HG03159 (cell line): ENCODE data around the gene MYOM3.
"Not testable (repeated sequence)": the region's sequence is repeated elsewhere in the genome, so short reads cannot be mapped to it uniquely, and the experiment has no call there.

ENCODE experiments used
- ATAC-seq: cut with Tn5 transposase; IDR thresholded peaks from one replicate; pipeline ENCODE4 v1.9.1; 2021; ENCODE audit warnings: mild to moderate bottlenecking, moderate library complexity; ENCODE audit not compliant: unreplicated experiment

MYOM3 gene

DNA sequence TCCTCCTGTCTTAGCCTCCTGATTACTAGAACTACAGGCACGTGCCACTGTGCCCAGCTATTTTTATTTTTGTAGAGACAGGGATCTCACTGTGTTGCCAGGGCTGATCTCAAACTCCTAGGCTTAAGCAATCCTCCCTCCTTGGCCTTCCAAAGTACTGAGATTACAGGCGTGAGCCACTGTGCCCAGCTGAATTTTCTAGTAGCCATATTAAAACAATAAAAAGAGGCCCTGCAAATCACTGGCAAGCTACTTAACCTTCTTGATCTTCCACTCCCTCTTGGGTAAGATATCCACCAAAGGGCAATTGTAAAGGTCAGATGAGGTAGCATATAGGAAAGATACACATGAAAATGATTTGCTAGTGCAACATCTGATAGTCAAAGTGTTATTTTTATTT, 66.2 kb downstream of the MYOM3 start:
- ATAC-seq, result no peak

DNA sequence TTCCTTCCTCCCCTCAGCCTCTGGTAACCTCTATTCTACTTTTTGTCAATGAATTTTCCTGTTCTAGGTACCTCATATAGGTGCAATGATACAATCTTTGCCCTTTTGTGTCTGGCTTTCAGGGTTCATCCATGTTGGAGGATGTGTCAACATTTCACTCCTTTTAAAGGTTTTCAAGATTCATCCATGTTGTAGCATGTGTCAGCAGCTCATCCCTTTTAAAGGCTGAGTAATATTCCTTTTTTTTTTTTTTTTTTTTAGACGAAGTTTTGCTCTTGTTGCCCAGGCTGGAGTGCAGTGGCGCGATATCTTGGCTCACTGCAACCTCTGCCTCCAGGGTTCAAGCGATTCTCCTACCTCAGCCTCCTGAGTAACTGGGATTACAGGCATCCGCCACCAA, 67.3 kb downstream of the MYOM3 start:
- ATAC-seq, result not testable (repeated sequence)

DNA sequence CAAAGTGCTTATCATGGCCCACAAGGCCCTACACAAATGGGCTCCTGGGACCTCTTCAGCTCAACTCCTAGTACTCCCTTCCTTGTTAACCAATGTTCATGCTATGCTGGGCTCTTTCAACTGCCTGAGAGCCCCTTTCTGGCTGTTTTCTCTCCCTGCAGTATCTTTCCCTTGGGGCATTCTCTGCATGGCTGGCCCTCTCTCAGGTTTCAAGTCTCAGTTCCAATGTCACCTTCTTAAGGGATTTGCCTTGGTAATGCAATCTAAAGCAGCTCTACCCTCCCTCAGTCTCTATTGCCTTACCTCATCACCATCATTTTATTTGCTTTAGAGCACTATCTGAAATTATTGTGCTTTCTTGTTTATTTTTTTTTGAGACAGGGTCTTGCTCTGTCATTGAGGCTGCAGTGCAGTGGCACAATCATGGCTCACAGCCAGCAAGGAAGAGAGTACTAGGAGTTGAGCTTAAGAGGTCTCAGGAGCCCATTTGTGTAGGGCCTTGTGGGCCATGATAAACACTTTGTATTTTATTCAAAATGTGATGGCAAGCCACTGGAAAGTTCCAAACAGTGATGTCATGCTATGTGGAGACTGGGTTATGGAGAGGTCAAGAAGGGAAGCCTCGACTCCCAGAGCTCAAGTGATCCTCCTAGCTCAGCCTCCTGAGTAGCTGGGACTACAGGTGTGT, 68.4 kb downstream of the MYOM3 start:
- no peak for ATAC-seq

DNA sequence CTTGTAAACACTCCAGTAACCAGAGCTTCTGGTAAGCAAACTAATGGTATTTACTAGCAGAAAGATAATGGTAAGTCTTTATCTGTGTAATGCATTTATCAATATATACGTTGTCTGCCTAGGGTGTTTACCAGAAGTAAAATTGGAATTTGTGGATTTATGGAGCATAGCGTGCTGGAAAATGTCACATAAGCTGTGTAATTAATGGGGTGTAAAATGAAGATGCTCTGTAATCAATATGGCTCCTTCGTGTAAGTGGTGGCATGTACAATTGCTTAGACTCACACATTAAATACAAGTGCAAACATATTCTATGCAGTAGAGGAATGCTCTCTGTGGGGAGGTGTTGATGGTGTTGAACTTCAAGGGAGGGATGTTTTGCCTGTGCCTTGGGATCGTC, 69.6 kb downstream of the MYOM3 start:
- no peak for ATAC-seq

DNA sequence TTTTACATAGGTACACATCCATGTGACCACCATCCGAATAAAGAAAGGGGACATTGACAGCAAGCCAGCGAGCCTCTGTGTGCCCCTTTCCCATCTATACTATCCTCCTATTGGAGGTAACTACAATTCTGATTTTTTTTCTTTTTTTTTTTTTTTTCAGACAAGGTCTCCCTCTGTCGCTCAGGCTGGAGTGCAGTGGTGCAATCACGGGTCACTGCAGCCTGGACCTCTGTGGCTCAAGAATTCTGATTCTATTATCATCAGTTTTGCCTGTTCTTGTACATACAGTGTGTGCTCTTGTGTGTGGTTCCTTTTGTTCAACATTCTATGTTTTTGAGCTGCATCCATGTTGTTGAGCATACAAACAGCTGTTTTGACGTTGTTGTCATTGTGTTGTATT, 75.8 kb downstream of the MYOM3 start:
- no peak for ATAC-seq

DNA sequence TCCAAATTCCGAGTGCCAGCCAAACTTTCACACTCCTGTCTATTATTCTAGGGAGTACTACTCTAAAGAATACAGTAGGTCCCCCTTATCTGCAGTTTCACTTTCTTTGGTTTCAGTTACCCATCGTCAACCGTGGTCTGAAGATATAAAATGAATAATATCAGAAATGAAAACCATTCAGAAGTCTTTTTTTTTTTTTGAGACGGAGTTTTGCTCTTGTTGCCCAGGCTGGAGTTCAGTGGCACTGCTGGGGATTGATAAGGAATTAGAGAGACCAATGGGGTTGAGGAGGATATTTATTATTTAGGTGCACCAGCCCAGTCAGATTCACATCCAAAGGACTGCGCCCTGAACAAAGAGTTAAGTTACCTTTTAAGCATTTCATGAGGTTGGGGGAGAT, 79.0 kb downstream of the MYOM3 start:
- no peak for ATAC-seq

DNA sequence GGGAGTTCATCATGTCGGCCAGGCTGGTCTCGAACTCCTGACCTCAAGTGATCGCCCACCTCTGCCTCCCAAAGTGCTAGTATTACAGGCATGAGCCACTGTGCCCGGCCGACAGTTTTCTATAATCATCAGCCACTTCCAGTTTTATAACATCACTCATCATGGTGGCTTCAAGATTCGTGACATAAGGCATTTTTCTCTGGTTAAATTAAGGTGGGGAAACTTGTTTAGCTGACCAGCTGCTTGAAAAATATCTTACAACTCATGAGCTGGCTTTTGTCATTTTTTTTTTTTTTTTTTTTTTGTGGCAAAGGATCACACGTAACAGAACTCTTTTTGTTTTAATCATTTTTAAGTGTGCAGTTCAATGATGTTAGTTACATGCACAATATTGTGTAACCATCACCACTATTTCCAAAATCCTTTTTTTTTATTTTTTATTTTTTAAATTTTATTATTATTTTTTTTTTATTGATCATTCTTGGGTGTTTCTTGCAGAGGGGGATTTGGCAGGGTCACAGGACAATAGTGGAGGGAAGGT, 80.9 kb downstream of the MYOM3 start:
- ATAC-seq, result not testable (repeated sequence)

DNA sequence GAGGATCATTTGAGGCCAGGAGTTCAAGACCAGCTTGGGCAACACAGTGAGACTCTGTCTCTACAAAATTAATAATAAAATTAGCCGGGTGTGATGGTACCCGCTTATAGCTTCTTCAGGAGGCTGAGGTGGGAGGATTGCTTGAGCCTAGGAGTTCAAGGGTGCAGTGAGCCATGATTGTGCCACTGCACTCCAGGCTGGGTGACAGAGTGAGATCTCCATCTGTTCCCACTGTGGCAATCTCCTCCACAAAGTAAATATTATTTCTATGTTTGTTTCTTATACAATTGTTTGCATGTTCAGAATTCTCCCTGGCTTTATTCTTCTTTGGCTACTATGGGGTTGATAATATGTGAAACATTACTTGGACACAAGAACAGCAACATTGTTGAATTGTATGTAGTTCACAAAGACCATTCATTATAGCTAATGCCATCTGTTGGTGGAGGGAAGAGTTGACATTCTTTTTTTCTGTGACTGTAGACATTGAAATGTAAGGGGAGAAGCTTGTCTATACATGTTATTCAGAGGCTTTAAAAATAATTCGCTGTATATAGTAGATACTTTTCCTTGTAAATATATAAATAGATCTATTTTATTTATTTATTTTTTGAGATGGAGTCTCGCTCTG, 84.0 kb downstream of the MYOM3 start:
- no peak for ATAC-seq

DNA sequence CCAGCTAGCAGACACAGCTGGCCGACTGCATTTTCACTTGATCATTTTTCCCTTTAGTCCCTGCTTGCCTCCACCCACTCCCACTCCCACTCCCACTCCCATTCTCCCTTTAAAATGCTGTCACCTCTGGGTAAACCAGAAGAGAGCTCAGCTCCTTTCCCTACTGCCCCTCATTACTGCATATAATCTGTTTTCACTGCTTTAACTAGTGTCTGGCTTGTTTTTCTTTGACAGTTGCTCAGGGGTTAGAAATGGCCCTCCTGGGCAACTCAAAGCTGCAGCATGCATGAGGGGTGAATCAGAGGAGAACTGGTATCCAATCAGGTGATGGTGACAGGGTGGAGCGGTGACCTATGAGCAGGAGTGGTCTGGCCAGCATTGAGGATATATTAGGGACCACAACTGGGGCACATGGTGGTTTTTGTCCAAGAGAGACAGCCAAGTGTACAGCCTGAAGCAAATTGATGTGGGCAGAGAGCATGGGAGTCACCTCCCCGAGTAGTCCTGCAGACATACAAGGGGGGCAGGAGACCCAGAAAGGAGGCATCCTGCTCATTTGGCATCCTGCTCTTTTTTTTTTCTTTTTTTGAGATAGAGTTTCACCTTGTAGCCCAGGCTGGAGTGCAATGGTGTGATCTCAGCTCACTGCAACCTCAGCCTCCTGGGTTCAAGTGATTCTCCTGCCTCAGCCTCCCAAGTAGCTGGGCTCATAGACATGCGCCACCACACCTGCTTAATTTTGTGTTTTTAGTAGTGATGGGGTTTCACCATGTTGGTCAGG, 89.2 kb downstream of the MYOM3 start:
- no peak for ATAC-seq

DNA sequence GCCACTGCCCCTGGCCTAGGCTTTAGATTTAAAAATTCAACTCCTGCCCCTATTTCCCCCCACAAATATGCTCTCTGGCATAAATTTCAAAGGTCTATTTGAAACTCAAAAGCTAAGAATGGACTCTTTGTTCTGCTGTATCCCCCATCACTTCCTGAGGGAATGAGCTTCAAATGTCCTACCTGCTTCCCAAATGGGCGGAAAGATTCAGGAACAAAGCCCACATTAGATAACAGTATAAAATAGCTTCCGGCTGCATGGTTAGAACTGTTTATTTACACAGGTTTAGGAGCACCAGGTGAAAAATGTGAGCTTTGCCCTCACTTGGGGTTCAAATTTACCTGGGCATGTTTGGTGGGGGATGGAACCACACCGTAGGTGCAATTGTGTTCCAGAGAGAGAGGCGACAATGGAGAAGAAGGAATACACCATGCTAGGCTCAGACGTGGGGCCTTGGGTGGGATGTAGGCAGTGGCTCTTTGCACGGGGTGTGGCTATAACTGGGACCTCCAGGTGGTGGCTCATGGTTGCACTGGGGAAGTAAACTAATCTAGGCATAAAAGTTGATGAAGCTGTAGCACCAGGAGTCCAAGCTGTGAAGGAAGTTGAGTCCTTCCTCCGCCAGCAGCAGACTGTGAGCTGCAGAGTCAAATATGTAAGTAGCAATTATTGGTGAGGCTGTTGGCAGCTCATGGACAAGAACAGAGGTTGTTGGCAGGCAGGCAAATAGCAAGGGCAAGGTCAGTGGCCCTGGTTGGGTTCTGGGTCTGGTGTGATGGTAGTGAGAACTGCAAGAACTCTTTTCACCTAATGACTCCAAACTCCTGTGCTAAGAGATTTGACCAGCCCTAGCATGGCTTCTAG, 90.3 kb downstream of the MYOM3 start:
- ATAC-seq, result no peak

DNA sequence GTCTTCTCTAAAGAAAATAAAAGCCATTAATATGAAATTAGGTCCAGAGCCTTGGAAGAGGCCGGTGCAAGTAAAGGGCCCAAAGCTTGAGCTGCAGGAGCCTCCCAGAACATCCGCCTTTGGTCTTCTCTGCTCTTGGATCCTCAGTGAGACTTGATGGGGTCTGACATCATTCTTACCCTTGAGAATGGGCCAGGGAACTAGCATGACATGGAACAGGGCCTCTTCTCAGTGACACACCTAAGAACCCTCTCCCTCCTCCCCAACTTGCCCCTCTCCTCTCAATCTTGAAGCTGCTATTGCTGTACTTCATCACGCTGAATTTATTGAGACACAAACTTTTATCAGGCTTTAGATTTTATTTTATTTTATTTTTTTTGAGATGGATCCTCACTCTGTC, 91.5 kb downstream of the MYOM3 start:
- ATAC-seq, result no peak

DNA sequence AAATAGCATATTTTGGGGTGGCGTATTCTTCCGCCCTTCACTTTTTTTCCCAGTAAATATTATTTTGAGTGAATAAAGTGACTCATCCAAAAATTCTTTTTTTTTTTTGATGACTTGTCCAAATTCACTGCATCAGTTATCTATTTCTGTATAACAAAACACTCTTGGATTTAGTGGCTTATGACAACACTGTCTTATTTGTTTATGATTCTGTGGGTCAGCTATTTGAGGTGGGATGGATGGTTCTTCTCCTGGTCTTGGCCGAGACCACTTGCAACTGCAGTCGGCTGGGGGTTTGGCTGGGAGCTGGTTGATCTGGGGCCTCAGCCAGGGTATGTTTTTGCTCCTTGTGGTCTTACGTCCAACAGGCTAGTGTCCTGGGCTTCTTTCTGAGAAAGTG, 91.9 kb downstream of the MYOM3 start:
- ATAC-seq, result no peak

DNA sequence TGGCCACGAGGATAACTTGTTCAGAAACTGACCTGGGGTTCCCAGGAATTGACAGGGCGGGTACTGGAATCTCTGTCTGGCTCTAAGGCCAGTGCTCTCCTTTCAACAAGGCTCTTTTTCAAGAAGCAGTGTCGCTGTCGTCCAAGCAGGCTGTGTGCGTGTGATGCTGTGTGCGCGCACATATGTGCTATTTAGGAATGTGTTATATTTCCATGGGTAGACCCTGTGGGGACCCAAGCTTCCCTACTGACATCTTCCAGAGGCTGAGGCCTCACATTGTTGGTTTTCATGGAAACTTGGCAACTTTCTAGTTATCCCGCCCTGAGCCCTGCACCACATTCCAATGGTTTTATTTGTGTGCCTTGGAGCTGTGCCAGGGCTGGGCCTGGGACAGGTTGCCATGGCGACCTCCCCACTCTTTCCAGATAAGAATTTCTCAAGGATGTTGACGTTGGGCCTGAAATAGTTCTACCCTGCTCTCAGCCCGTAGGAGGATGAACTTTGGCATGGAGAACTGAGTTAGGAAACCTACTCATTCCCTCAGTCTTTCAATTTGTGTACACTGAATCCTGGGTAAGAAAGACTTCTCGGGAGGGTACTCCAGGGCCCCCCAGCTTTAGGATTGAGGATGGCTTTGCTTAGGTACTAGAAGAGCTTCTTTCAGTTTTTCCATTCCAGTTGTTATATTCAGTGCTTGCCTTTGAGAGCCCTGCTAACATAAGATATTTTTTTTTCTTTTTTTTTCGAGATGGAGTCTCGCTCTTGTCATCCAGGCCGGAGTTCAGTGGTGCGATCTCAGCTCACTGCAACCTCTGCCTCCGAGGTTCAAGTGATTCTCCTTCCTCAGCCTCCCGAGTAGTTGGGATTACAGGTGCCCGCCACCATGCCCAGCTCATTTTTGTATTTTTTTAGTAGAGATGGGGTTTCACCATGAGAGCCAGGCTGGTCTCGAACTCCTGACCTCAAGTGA, 93.0 kb downstream of the MYOM3 start:
- ATAC-seq, result no peak

DNA sequence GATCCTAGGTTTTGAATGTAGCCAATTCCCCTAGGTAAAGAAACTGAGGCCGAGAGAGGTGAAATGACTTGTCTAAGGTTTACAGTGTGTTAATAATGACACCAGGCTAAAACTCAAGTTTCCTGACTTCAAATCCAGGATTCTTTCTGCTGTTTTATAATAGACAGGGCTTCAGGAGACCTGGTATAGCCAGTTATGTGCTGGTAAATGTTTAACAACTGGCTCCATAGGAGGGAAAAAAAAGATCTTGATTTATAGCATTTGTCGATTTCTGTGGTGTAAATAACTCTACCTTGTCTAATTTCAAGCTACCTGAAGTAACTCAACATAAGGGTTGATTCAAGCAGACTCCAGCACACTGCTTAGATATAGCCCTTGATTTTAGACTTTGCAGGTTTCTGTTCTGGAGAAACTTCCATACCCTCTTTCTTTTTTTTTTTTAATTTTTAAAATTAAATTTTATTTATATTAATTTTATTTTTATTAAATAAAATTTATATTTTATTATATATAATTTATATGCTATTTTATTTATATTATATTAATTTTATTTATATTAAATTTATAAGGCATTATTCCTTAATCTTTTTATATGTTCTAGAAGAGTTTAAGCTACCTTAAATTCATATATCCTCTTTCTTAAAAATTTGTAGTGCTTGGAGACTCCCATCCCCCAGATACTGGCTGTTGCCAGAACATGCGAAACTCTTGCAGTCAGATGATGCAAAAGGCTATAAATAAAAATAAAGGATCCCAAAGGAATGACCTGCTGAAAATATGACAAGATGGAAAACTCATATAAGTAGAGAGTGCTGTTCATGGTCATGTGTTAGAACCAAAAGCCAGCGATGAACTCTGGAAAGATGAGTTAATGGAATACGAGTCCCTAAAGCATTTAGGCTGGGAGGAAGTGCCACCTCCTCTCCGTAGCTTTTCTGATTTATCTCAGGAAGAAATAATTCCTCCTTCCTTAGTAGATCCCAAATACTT, 96.4 kb downstream of the MYOM3 start:
- no peak for ATAC-seq

DNA sequence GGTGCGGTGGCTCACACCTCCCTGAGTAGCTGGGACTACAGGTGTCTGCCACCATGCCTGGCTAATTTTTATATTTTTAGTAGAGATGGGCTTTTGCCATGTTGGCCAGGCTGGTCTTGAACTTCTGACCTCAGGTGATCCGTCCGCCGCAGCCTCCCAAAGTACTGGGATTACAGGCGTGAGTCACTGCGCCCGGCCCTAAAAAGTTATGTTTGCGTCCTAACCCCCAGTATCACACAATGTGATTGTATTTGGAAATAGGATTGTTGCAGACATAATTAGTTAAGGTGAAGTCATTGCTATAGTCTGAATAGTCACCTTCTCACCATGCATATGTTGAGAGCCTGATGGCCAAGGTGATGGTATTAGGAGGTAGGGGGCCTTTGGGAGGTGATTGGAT, 99.1 kb downstream of the MYOM3 start:
- not testable (repeated sequence) for ATAC-seq

DNA sequence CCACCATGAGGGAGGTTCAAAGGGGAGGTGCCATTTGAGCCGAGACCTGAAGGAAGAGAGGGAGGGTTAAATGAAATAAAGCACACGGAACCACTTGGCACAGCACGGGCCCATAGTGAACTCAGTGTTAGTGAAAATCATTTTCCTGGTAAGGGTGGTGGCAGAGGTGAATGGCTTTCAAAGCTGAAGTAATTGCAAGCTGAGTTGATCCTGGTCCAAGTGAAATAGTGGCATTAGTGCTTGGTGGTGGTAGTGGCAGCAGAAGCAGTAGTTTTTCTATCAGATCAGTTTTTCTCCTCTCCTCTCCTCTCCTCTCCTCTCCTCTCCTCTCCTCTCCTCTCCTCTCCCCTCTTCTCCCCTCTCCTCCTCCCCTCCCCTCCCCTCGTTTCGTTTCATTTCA, 101.3 kb downstream of the MYOM3 start:
- ATAC-seq, result no peak

DNA sequence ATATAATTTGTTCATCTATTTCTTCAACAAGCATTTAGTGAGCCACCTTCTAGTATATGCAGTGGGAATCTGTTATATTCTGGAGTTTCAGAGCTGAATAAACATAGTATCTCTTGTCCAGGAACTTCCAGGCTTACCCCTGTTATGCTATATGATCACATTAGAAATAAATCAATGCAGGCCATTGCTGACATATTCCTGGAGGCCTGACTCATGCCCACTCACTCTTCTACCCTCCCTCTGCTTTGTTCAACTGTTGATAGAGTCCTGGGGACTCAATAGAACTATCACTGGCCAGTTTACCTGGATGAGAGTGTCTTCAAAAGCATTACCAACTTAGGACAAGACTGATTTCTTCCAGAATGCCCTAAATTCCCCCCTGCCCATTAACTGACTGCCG, 102.5 kb downstream of the MYOM3 start:
- ATAC-seq, result no peak

DNA sequence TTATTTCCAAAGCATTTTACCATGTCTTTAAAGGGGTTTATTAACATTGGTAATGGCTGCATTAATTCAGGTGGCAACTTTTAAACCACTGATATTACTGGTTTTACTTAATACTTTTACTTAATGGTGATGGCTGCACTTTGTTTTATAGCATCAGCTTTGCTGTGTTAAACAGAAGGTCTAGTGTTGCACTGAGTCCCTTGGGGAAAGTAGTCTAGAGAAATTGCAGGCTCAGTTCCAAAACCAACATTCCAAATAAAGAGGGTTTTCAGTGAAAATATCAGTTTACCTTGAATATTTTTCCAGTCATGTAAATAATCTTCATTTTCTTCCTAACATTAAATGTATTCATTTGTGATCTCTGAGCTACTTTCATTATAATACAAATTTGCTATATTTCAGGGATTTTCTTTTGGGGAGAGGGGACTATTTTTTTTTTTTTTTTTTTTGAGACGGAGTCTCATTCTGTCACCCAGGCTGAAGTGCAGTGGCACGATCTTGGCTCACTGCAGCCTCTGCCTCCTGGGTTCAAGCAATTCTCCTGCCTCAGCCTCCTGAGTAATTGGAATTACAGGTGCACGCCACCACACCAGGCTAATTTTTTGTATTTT, 103.3 kb downstream of the MYOM3 start:
- not testable (repeated sequence) for ATAC-seq
